Measurements from ENCODE around the gene NTSR2. TPM values are rescaled to one million over a fixed set of nuclear protein-coding genes. Genes with fewer than 3 reads are reported as not detected.

The NTSR2 gene
- total and polyA plus RNA-seq, 2 of the 8 experiments (the other 6 are each of a cell fraction or from before 2014, with no cell fraction given) = 0.05 TPM; not detected in 1

- TF ChIP-seq E2F6 (IDR thresholded peaks at IDR 0.05) = no peak
- no peak for TF ChIP-seq NRF1 (IDR thresholded peaks at IDR 0.05; ENCODE audit: low read depth, low read length)
- no peak for TF ChIP-seq RNF2 (IDR thresholded peaks at IDR 0.05; ENCODE audit: borderline replicate concordance, low read depth, low read length, missing control alignments, poor library complexity, severe bottlenecking)
These were observed 20.9 kb downstream of the NTSR2 start (continued) for GRCh38 chr2:11649093-11649492.
